Endodermal cell (in vitro differentiated cells): ENCODE data around the gene MACROD2. TPM values are rescaled to one million over a fixed set of nuclear protein-coding genes. Genes with fewer than 3 reads are reported as not detected.

Source experiments
- DNase-seq: peaks from one replicate; pipeline ENCODE4 v3.0.0-alpha.2; 2017
- H3K27ac ChIP-seq: 2 replicates; pipeline ENCODE4 v1.5.1; 2013; ENCODE audit warnings: mild to moderate bottlenecking, low read depth, low read length, moderate library complexity
- H3K27me3 ChIP-seq: 2 replicates; pipeline ENCODE4 v1.6.1; 2013; ENCODE audit warnings: mild to moderate bottlenecking, low read length, moderate library complexity; ENCODE audit not compliant: insufficient read depth, control insufficient read depth, poor library complexity, severe bottlenecking
- H3K36me3 ChIP-seq: 2 replicates; pipeline ENCODE4 v1.7.0; 2013; ENCODE audit warnings: mild to moderate bottlenecking, low read length, moderate library complexity; ENCODE audit not compliant: control insufficient read depth, insufficient read depth
- H3K4me1 ChIP-seq: one replicate; pipeline ENCODE4 v1.7.0; 2013; ENCODE audit warnings: low read length; ENCODE audit not compliant: control insufficient read depth, insufficient read depth
- H3K4me3 ChIP-seq: 2 replicates; pipeline ENCODE4 v1.5.1; 2013; ENCODE audit warnings: mild to moderate bottlenecking, low read length, moderate library complexity
- H3K9ac ChIP-seq: 2 replicates; pipeline ENCODE4 v1.6.1; 2013; ENCODE audit warnings: mild to moderate bottlenecking, low read length, moderate library complexity; ENCODE audit not compliant: poor library complexity, severe bottlenecking; ENCODE audit errors: extremely low read depth
- H3K9me3 ChIP-seq: 2 replicates; pipeline ENCODE4 v1.6.1; 2013; ENCODE audit warnings: mild to moderate bottlenecking, low read length, moderate library complexity; ENCODE audit not compliant: control insufficient read depth
- H3K27ac Mint-ChIP-seq: 2 replicates; pipeline ENCODE4 v1.8.0; 2020; ENCODE audit warnings: mixed read lengths
- H3K27me3 Mint-ChIP-seq: 2 replicates; pipeline ENCODE4 v1.8.0; 2021; ENCODE audit warnings: mild to moderate bottlenecking, mixed read lengths; ENCODE audit not compliant: insufficient read depth
- H3K36me3 Mint-ChIP-seq: 2 replicates; pipeline ENCODE4 v1.8.0; 2020; ENCODE audit warnings: low read depth, mixed read lengths
- H3K4me1 Mint-ChIP-seq: 2 replicates; pipeline ENCODE4 v1.8.0; 2020; ENCODE audit warnings: mixed read lengths
- H3K4me3 Mint-ChIP-seq: 2 replicates; pipeline ENCODE4 v1.8.0; 2020; ENCODE audit warnings: mild to moderate bottlenecking, moderate library complexity, mixed read lengths
- H3K9me3 Mint-ChIP-seq: 2 replicates; pipeline ENCODE4 v1.8.0; 2020; ENCODE audit warnings: mild to moderate bottlenecking, mixed read lengths
- CTCF ChIP-seq: fragments of 200-600 bp; sonication (generic); conservative IDR thresholded peaks from 2 replicates; pipeline ENCODE4 v1.5.0; 2021; ENCODE audit warnings: antibody characterized with exemption, mild to moderate bottlenecking
- WGBS, 2 experiments: methylation state at CpG; one replicate each; pipeline versions ENCODE4 v1.1.5 to v1.1.7; 2013; ENCODE audit warnings: missing lambda C conversion rate in 2 of 2, mixed read lengths in 1 of 2; ENCODE audit not compliant: insufficient coverage in 1 of 2, insufficient read length in 1 of 2; 5-methylcytosine and 5-hydroxymethylcytosine counted together
- total RNA-seq, 2 donors: library from RNA; stranded (reverse); fragmentation: NEBNext Ultra II Directional in 1 of 2; extraction: Animal tissue kit (Norgen Biotek cat#: 25700) in 1 of 2; gene quantifications; 2 replicates in 1 of 2; 3 replicates in 1 of 2; pipeline ENCODE4 v1.2.1, GENCODE V29; 2021

MACROD2 gene
- total RNA-seq, 2 donors from 2014 or later: 2.3 to 4.8 TPM

GRCh38 chr20:15882553-15882952 is 1887.2 kb downstream of the MACROD2 start:
- H3K27me3 ChIP-seq: no peaks in the 10 kb centered on the region
- no peak overlapping the region for H3K4me3 Mint-ChIP-seq
- H3K4me3 ChIP-seq: no peak overlapping the region
- no peak for DNase-seq
- H3K36me3 ChIP-seq: no peaks in the 10 kb centered on the region
- no peak overlapping the region for H3K9ac ChIP-seq
- no peaks in the 10 kb centered on the region for H3K36me3 Mint-ChIP-seq
- TF ChIP-seq CTCF: no peak
- no peaks in the 10 kb centered on the region for H3K27me3 Mint-ChIP-seq
- H3K27ac ChIP-seq: no peak overlapping the region
- peaks cover 30% of the 10 kb centered on the region for H3K9me3 ChIP-seq
- H3K27ac Mint-ChIP-seq: no peak overlapping the region
- 95 to 100% methylated on average over 2 to 4 of the region's 4 CpGs for WGBS, 2 experiments
- H3K9me3 Mint-ChIP-seq: peaks cover 23% of the 10 kb centered on the region
- no peaks in the 10 kb centered on the region for H3K4me1 ChIP-seq
- H3K4me1 Mint-ChIP-seq: no peaks in the 10 kb centered on the region

- H3K9me3 ChIP-seq: peaks cover 21% of the 10 kb centered on the region
- 90 to 100% methylated on average over 1 to 2 of the region's 2 CpGs for WGBS, 2 experiments
- H3K27me3 ChIP-seq: no peaks in the 10 kb centered on the region
- H3K27me3 Mint-ChIP-seq: no peaks in the 10 kb centered on the region
- TF ChIP-seq CTCF: no peak
- H3K4me3 ChIP-seq: no peak overlapping the region
- no peak overlapping the region for H3K27ac Mint-ChIP-seq
- H3K4me1 Mint-ChIP-seq: no peaks in the 10 kb centered on the region
- H3K4me1 ChIP-seq: no peaks in the 10 kb centered on the region
- no peaks in the 10 kb centered on the region for H3K36me3 ChIP-seq
- peaks cover 13% of the 10 kb centered on the region for H3K9me3 Mint-ChIP-seq
- no peak overlapping the region for H3K4me3 Mint-ChIP-seq
- DNase-seq: no peak
- no peaks in the 10 kb centered on the region for H3K36me3 Mint-ChIP-seq
- no peak overlapping the region for H3K27ac ChIP-seq
- H3K9ac ChIP-seq: no peak overlapping the region
These were observed 1890.9 kb downstream of the MACROD2 start for GRCh38 chr20:15886250-15886649.

GRCh38 chr20:15887387-15887786 is 1892.1 kb downstream of the MACROD2 start:
- H3K4me3 ChIP-seq: no peak overlapping the region
- no peak overlapping the region for H3K27ac ChIP-seq
- H3K36me3 ChIP-seq: no peaks in the 10 kb centered on the region
- H3K9ac ChIP-seq: no peak overlapping the region
- no peaks in the 10 kb centered on the region for H3K4me1 Mint-ChIP-seq
- no peaks in the 10 kb centered on the region for H3K36me3 Mint-ChIP-seq
- 91% methylated on average over 1 of the region's 2 CpGs; no CpG with 5 or more reads in 1 of the 2 experiments for WGBS, 2 experiments
- peaks cover 10% of the 10 kb centered on the region for H3K9me3 Mint-ChIP-seq
- no peak overlapping the region for H3K27ac Mint-ChIP-seq
- H3K27me3 Mint-ChIP-seq: no peaks in the 10 kb centered on the region
- H3K27me3 ChIP-seq: no peaks in the 10 kb centered on the region
- no peak overlapping the region for H3K4me3 Mint-ChIP-seq
- TF ChIP-seq CTCF: no peak
- no peak for DNase-seq
- peaks cover 14% of the 10 kb centered on the region for H3K9me3 ChIP-seq
- H3K4me1 ChIP-seq: no peaks in the 10 kb centered on the region
